GM23248 (cell line): ENCODE results near the gene FBXW7. TPM values are rescaled to one million over a fixed set of nuclear protein-coding genes. Genes with fewer than 3 reads are reported as not detected.
A peak's percentile ranks its signal among the peaks of the same experiment; 100 is the strongest.

Experiments
- DNase-seq: peaks from one replicate; pipeline ENCODE4 v3.0.0-alpha.2; 2015
- H2AFZ ChIP-seq: fragments of 200-600 bp; sonication (generic); 2 replicates; pipeline ENCODE4 v1.6.1; 2016; ENCODE audit warnings: antibody characterized with exemption
- H3F3A ChIP-seq: fragments of 200-600 bp; sonication (generic); 2 replicates; pipeline ENCODE4 v1.6.1; 2016; ENCODE audit warnings: mild to moderate bottlenecking, antibody characterized with exemption, mixed run types; ENCODE audit not compliant: insufficient read depth
- H3K27ac ChIP-seq: fragments of 200-600 bp; sonication (generic); 2 replicates; pipeline ENCODE4 v1.5.1; 2016; ENCODE audit warnings: mild to moderate bottlenecking
- H3K27me3 ChIP-seq: fragments of 200-600 bp; sonication (generic); replicated peaks from 2 replicates; pipeline ENCODE4 v1.6.1; 2016; ENCODE audit warnings: mild to moderate bottlenecking; ENCODE audit not compliant: insufficient read depth
- H3K36me3 ChIP-seq: fragments of 200-600 bp; sonication (generic); 2 replicates; pipeline ENCODE4 v1.6.1; 2016; ENCODE audit warnings: low read depth, mild to moderate bottlenecking
- H3K4me1 ChIP-seq: fragments of 200-600 bp; sonication (generic); 2 replicates; pipeline ENCODE4 v1.6.1; 2016; ENCODE audit warnings: mild to moderate bottlenecking; ENCODE audit not compliant: insufficient read depth
- H3K4me2 ChIP-seq: fragments of 200-600 bp; sonication (generic); one replicate; pipeline ENCODE4 v1.6.1; 2016; ENCODE audit warnings: mild to moderate bottlenecking; ENCODE audit not compliant: unreplicated experiment
- H3K4me3 ChIP-seq: fragments of 200-600 bp; sonication (generic); 2 replicates; pipeline ENCODE4 v1.5.1; 2016; ENCODE audit warnings: mild to moderate bottlenecking
- H3K79me2 ChIP-seq: fragments of 200-600 bp; sonication (generic); 2 replicates; pipeline ENCODE4 v1.6.1; 2016; ENCODE audit warnings: mild to moderate bottlenecking; ENCODE audit not compliant: insufficient read depth
- H3K9ac ChIP-seq: fragments of 200-600 bp; sonication (generic); 2 replicates; pipeline ENCODE4 v1.6.1; 2016; ENCODE audit warnings: mild to moderate bottlenecking
- H3K9me2 ChIP-seq: fragments of 200-600 bp; sonication (generic); 2 replicates; pipeline ENCODE4 v1.6.1; 2016; ENCODE audit warnings: mixed run types, mild to moderate bottlenecking, moderate library complexity; ENCODE audit not compliant: insufficient read depth
- H3K9me3 ChIP-seq: fragments of 200-600 bp; sonication (generic); one replicate; pipeline ENCODE4 v1.6.1; 2017; ENCODE audit warnings: low read depth
- H4K20me1 ChIP-seq: fragments of 200-600 bp; sonication (generic); 2 replicates; pipeline ENCODE4 v1.6.0; 2016; ENCODE audit not compliant: insufficient read depth
- EZH2 ChIP-seq: fragments of 200-600 bp; sonication (generic); IDR thresholded peaks from 2 replicates; pipeline ENCODE4 v1.6.1; 2018; ENCODE audit warnings: antibody characterized with exemption, mild to moderate bottlenecking; ENCODE audit not compliant: insufficient read depth, poor library complexity, severe bottlenecking
- EZH2phosphoT487 ChIP-seq: fragments of 200-600 bp; sonication (generic); IDR thresholded peaks from 2 replicates; pipeline ENCODE4 v1.6.1; 2018; ENCODE audit warnings: antibody characterized with exemption, moderate library complexity, mild to moderate bottlenecking, low read depth; ENCODE audit not compliant: insufficient read depth
- WGBS, 2 experiments: methylation state at CpG; one replicate each; pipeline ENCODE4 v1.1.6; 2015 to 2017; ENCODE audit warnings: low lambda C conversion rate in 2 of 2, low coverage in 1 of 2; ENCODE audit errors: missing lambda C conversion rate in 2 of 2; 5-methylcytosine and 5-hydroxymethylcytosine counted together
- in situ Hi-C: fragments of 300-500 bp; cut with MboI; formaldehyde crosslinking; loops from 2 replicates; pipeline ENCODE4 v1.15.0; 2020
- polyA plus RNA-seq: library from polyadenylated mRNA; unstranded; fragments of >200 nt; fragmentation: Nextera tagmentation; extraction: Ambion mirVana; gene quantifications from 2 replicates; pipeline ENCODE4 v1.2.1, GENCODE V29; 2016
- total RNA-seq: library from RNA; depleted of rRNA; stranded (reverse); fragments of >200 nt; shearing (Covaris generic); gene quantifications from 2 replicates; pipeline ENCODE4 v1.2.3, GENCODE V29; 2014; rRNA removed

Gene FBXW7, protein sequence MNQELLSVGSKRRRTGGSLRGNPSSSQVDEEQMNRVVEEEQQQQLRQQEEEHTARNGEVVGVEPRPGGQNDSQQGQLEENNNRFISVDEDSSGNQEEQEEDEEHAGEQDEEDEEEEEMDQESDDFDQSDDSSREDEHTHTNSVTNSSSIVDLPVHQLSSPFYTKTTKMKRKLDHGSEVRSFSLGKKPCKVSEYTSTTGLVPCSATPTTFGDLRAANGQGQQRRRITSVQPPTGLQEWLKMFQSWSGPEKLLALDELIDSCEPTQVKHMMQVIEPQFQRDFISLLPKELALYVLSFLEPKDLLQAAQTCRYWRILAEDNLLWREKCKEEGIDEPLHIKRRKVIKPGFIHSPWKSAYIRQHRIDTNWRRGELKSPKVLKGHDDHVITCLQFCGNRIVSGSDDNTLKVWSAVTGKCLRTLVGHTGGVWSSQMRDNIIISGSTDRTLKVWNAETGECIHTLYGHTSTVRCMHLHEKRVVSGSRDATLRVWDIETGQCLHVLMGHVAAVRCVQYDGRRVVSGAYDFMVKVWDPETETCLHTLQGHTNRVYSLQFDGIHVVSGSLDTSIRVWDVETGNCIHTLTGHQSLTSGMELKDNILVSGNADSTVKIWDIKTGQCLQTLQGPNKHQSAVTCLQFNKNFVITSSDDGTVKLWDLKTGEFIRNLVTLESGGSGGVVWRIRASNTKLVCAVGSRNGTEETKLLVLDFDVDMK
- total RNA-seq, result 29.0 and 30.7 TPM in 2 replicates
- 6.5 and 8.8 TPM in 2 replicates for polyA plus RNA-seq

- Histone ChIP-seq H3K9me2 (no peaks in the 10 kb centered on the region), H3F3A (peaks cover 10% of the 10 kb centered on the region), H3K36me3 (no peaks in the 10 kb centered on the region), H3K9me3 (no peaks in the 10 kb centered on the region), H3K27ac (peak within 1 kb of the TSS; percentile 94), H4K20me1 (no peaks in the 10 kb centered on the region; the same call in 1 of the 2 replicates), H3K4me2 (peak within 1 kb of the TSS; percentile 97), H3K27me3 (no peaks in the 10 kb centered on the region), H3K4me1 (peaks cover 22% of the 10 kb centered on the region), H2AFZ (peak within 1 kb of the TSS; percentile 96), H3K79me2 (peaks cover 85% of the 10 kb centered on the region), H3K9ac (peak within 1 kb of the TSS; percentile 97), H3K4me3 (peak within 1 kb of the TSS; percentile 95)
- in situ Hi-C loops, result no loop called here
- 1% methylated on average over 51 to 56 of the region's 63 CpGs for WGBS, 2 experiments
- DNase-seq, result peak; percentile 98
- TF ChIP-seq EZH2 (no peak), EZH2phosphoT487 (no peak)
These were observed at the start of gene FBXW7 for GRCh38 chr4:152535903-152536544. FBXW7 (minus strand) TSS chr4:152536092; CDS start chr4:152411803, 124,289 bp downstream.

DNA sequence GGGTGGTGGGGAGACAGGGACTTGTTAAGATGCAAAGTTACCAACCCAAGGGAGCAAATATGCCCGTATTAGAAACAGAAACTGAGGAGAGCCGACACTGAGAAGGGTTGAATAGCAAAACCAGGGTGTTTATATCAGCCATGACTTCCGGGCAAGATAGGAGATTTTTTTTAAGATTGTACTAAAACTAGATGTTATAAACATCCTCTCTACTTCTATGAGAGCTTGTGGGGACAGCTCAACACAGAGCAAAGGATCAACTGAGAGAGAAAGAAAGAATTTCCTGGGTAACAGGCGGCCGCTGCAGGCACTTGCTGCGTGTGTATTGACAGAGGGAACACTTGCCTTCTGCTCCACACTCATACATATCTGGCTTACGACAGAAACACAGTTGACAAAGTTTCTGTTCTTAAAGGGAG lies 49.1 kb upstream of the FBXW7 start:
- no peak overlapping the region for H3K9ac ChIP-seq

DNA sequence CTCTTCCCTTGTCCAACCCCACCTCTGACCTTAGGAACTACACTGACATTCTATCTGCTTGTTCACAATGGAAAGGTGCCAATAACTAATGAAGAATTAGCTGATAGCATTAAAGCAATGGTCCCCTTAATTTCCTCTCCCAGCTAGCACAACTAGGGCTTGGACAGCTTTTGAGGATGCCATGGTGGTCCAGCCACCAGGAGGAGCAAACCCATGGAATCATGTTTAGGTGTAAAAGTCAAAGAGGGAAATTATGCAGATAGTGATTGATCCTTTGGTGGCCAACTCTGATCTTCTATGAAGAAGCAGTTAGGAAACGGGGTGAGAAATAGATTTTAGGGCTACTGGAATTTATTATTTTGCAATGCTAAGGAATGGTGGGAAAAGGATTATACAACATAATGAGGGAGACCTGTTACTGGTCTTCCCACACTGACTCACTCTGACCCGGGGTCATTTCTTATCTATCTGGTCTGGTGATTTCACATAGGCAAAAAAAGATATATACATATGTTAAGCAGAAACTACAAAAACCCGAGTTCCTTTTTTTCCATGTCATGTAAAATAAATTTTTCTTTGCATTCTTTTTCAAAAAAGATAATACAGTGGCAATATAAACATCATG lies 45.8 kb upstream of the FBXW7 start:
- TF ChIP-seq EZH2phosphoT487 (no peak), EZH2 (no peak)
- H3K9ac ChIP-seq, result no peak overlapping the region

More for the DNA sequence above, 49.1 kb upstream of the FBXW7 start:
- no peaks in the 10 kb centered on the region for H3K79me2 ChIP-seq
- WGBS, 2 experiments, result 73 to 79% methylated on average over 7 of the region's 7 CpGs
- H4K20me1 ChIP-seq, result no peaks in the 10 kb centered on the region
- no peak overlapping the region for H3K4me2 ChIP-seq
- TF ChIP-seq EZH2 (no peak), EZH2phosphoT487 (no peak)
- no peak for DNase-seq
- no peaks in the 10 kb centered on the region for H3K9me2 ChIP-seq
- no peaks in the 10 kb centered on the region for H3K36me3 ChIP-seq
- H2AFZ ChIP-seq, result no peak overlapping the region
- H3K4me3 ChIP-seq, result no peak overlapping the region
- peaks cover 10% of the 10 kb centered on the region for H3F3A ChIP-seq
- in situ Hi-C loops, result no loop called here
- H3K4me1 ChIP-seq, result peaks cover 9% of the 10 kb centered on the region
- H3K9me3 ChIP-seq, result no peaks in the 10 kb centered on the region
- H3K27me3 ChIP-seq, result no peaks in the 10 kb centered on the region
- no peak overlapping the region for H3K27ac ChIP-seq

DNA sequence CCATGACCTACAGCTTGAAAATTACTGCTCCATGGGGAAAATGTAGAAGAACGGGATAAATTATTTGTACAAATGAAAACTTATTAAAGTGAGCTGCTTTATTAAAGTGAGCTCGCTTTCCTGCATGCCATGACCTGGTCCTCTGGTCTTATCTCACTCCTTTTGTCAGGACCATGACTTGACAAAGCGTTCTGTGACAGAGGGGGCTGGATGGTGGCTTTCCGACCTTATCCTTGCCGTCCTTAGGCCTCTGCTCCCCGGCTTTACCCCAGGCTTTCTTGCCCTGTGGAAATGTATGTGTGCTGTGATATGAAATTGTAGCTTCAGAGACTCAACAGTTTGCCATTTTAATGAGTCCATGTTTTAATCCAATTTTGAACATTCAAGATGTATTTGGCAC lies 44.0 kb upstream of the FBXW7 start:
- WGBS, 2 experiments, result 65 to 71% methylated on average over 6 of the region's 6 CpGs
- in situ Hi-C loops, result no loop called here
- no peak overlapping the region for H3K27ac ChIP-seq

More for the DNA sequence above, 45.8 kb upstream of the FBXW7 start:
- H3F3A ChIP-seq, result no peaks in the 10 kb centered on the region
- H3K9me3 ChIP-seq, result no peaks in the 10 kb centered on the region
- no peaks in the 10 kb centered on the region for H3K9me2 ChIP-seq
- no peaks in the 10 kb centered on the region for H3K36me3 ChIP-seq
- no peak overlapping the region for H3K4me3 ChIP-seq
- DNase-seq, result no peak
- H3K79me2 ChIP-seq, result no peaks in the 10 kb centered on the region
- no peak overlapping the region for H3K27ac ChIP-seq
- no peaks in the 10 kb centered on the region for H3K27me3 ChIP-seq
- in situ Hi-C loops, result no loop called here
- no peak overlapping the region for H3K4me2 ChIP-seq
- peaks cover 11% of the 10 kb centered on the region; the same call in 1 of the 2 replicates for H3K4me1 ChIP-seq
- no peak overlapping the region for H2AFZ ChIP-seq
- H4K20me1 ChIP-seq, result no peaks in the 10 kb centered on the region
- 75 to 78% methylated on average over 3 of the region's 3 CpGs for WGBS, 2 experiments

More for the DNA sequence above, 44.0 kb upstream of the FBXW7 start:
- H3K4me3 ChIP-seq, result no peak overlapping the region
- no peaks in the 10 kb centered on the region for H3K79me2 ChIP-seq
- TF ChIP-seq EZH2, result no peak
- TF ChIP-seq EZH2phosphoT487, result no peak
- H3K4me2 ChIP-seq, result no peak overlapping the region
- H3K9ac ChIP-seq, result no peak overlapping the region
- no peaks in the 10 kb centered on the region for H3K9me3 ChIP-seq
- no peaks in the 10 kb centered on the region for H3K9me2 ChIP-seq
- H3K4me1 ChIP-seq, result peaks cover 11% of the 10 kb centered on the region; the same call in 1 of the 2 replicates
- no peaks in the 10 kb centered on the region for H4K20me1 ChIP-seq
- H2AFZ ChIP-seq, result no peak overlapping the region
- no peak for DNase-seq
- no peaks in the 10 kb centered on the region for H3F3A ChIP-seq
- H3K27me3 ChIP-seq, result no peaks in the 10 kb centered on the region
- no peaks in the 10 kb centered on the region for H3K36me3 ChIP-seq
